ENCODE results near the gene UHRF1.

DNA sequence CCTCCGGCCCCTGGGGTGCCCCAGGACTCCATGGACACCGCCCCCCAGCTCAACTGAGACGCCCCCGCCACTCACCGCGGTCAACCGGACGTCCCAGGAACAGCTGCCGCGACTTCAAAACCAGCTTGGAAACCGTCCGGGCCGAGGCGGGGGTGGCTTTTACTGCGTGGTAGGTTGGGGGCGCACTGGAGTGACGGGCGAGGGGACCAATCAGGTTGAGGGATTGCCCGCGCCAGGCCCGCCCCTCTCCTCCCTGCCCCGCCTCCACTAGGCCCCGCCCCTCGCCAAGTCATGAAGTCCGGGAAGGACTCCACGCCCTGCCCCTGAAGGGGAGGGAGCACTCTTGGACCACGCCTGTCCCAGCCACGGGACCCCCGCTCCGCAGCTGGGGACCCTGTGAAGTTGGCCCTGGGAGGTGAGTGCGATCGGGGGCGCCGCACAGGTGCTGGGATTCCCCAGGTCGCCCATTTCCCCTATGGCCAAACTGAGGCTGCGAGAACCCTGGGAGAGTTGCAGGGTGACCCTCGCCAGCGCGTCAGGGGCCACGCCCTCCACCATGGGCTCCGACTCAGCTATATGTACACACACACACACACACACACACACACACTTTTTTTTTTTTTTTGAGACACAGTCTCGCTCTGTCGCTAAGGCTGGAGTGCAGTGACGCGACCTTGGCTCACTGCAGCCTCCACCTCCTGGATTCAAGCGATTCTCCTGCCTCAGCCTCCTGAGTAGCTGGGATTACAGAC is 41.6 kb upstream of the UHRF1 start, which contains the start of gene PLIN3:
- TF ChIP-seq NFRKB (IDR thresholded peaks at IDR 0.05) (no peak), FOSL2 (CRISPR knock-in tag; IDR thresholded peaks at IDR 0.05) (peak; percentile 80), FOXM1 (CRISPR knock-in tag; IDR thresholded peaks at IDR 0.05) (no peak), ZNF768 (CRISPR knock-in tag; IDR thresholded peaks at IDR 0.05) (peak; percentile 46; the same call in 1 of the 2 replicates), ZNF589 (CRISPR knock-in tag; conservative IDR thresholded peaks at IDR 0.05) (no peak), ZNF335 (CRISPR knock-in tag; IDR thresholded peaks at IDR 0.05) (no peak), PTBP1 (IDR thresholded peaks at IDR 0.05; ENCODE audit: low read depth, low read length, poor library complexity, severe bottlenecking) (peak; percentile 67)
- TF ChIP-seq, protein P1, sequence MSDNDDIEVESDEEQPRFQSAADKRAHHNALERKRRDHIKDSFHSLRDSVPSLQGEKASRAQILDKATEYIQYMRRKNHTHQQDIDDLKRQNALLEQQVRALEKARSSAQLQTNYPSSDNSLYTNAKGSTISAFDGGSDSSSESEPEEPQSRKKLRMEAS (IDR thresholded peaks at IDR 0.05): peak; percentile 55; the same call in 1 of the 2 replicates
- TF ChIP-seq, protein P2, sequence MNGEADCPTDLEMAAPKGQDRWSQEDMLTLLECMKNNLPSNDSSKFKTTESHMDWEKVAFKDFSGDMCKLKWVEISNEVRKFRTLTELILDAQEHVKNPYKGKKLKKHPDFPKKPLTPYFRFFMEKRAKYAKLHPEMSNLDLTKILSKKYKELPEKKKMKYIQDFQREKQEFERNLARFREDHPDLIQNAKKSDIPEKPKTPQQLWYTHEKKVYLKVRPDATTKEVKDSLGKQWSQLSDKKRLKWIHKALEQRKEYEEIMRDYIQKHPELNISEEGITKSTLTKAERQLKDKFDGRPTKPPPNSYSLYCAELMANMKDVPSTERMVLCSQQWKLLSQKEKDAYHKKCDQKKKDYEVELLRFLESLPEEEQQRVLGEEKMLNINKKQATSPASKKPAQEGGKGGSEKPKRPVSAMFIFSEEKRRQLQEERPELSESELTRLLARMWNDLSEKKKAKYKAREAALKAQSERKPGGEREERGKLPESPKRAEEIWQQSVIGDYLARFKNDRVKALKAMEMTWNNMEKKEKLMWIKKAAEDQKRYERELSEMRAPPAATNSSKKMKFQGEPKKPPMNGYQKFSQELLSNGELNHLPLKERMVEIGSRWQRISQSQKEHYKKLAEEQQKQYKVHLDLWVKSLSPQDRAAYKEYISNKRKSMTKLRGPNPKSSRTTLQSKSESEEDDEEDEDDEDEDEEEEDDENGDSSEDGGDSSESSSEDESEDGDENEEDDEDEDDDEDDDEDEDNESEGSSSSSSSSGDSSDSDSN (CRISPR knock-in tag; IDR thresholded peaks at IDR 0.05): peak; percentile 48
